Spleen (tissue), 7 donors: Measurements from ENCODE around the gene SSU72.

ENCODE experiments used
- CTCF ChIP-seq, 11 experiments: fragments of 200-600 bp in 7 of 11; fragments of 450-650 bp in 4 of 11; sonication (generic) in 4 of 11; IDR thresholded peaks in 8 of 11; conservative IDR thresholded peaks in 3 of 11; 1 replicate in 7 of 11; 2 replicates in 4 of 11; pipeline versions ENCODE4 v1.4.0 to v1.8.0; 2016 to 2021; ENCODE audit warnings: antibody characterized with exemption in 11 of 11, inconsistent platforms in 4 of 11, mild to moderate bottlenecking in 1 of 11
- POLR2A ChIP-seq, 3 donors: fragments of 450-650 bp; IDR thresholded peaks; one replicate each; pipeline ENCODE4 v1.5.1; 2017; ENCODE audit warnings: antibody characterized with exemption in 3 of 3, mild to moderate bottlenecking in 1 of 3
- donor health status: DM: no; HTN: no; CAD: no; lungs with moderate emphysema.
- donor health status: DM: no; HTN: no; CAD: no.
- donor health status: DM: no; HTN: no; CAD: no.

DNA sequence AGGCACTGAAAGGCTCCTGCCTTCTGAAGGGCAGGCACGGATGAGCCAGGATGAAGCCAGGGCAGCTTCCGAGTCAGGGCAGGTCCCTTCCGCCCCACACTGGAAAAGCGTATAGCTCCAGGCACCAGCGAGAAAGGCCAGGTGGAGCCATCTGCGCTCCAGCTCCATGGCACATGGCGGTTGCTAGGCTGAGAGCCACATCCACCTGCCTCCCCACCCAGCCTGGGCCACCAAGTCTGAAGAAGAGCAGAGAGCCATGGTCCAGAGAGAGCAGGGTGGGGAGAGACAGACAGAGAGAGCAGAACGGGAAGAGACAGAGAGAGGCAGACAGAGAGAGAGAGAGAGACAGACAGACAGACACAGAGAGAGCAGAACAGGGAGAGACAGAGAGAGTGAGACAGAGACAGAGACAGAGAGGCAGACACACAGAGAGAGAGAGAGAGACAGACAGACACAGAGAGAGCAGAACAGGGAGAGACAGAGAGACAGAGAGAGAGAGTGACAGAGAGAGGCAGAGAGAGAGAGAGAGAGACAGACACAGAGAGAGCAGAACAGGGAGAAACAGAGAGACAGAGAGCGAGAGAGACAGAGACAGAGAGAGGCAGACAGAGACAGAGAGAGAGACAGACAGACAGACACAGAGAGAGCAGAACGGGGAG, 20.1 kb upstream of the SSU72 start:
- TF ChIP-seq CTCF (IDR thresholded peaks at IDR 0.05 in 8 of 11, conservative IDR thresholded peaks at IDR 0.05 in 3 of 11) = no peak
- TF ChIP-seq POLR2A (IDR thresholded peaks at IDR 0.05) = no peak
